ENCODE data around the gene VPS9D1.
"Not testable (repeated sequence)": the region's sequence is repeated elsewhere in the genome, so short reads cannot be mapped to it uniquely, and the experiment has no call there.

Gene VPS9D1

DNA sequence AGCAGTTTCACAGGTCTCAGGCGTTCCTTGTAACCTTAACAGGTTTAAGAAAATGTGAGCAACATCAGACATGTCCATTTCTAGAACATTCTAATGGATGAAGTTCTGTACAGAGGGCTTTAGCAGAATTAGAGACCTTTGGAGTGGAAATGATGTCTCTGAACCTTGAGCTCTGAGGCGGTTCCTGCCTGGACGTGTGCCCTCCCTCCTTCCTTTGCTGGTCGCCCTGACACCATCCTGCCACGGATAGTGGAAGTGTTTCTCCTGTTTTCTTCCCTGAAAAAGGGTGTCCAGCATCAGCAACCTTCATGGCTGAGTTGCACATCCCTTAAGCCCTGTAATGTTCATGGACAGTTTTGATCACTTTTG is 51.9 kb downstream of the VPS9D1 start:
- DNase-seq (ENCODE audit: low read depth in 2 of 2) = no peak

DNA sequence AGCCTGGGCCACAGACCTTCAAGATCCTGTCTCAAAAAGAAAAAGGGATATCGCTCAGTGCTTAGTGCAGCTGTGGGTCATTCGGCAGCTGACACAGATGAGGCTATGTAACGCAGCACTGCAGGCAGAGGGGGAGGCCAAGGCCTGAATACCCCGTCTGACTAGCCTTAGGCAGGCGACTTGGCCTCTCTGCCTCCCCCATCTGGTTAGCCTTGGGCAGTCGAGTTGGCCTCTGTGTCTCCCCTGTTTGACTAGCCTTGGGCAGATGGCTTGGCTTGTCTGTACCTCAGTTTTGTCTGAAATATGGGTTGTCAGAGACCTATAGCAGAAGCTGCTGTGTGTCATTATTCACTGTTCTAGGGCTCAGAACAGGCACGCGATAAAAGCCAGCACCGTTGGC is 53.1 kb downstream of the VPS9D1 start:
- DNase-seq (ENCODE audit: low read depth in 2 of 2) = no peak

DNA sequence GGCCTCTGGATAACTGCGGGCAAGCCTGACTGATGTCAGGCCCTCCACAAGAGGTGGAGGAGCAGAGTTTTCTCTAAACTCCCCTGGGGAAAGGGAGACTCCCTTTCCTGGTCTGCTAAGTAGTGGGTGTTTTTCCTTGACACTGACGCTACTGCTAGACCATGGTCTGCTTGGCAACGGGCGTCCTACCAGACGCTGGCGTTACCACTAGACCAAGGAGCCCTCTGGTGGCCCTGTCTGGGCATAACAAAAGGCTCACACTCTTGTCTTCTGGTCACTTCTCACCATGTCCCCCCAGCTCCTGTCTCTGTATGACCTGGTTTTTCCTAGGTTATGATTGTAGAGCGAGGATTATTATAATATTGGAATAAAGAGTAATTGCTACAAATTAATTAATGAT is 53.7 kb downstream of the VPS9D1 start:
- DNase-seq (ENCODE audit: low read depth in 2 of 2) = not testable (repeated sequence)

DNA sequence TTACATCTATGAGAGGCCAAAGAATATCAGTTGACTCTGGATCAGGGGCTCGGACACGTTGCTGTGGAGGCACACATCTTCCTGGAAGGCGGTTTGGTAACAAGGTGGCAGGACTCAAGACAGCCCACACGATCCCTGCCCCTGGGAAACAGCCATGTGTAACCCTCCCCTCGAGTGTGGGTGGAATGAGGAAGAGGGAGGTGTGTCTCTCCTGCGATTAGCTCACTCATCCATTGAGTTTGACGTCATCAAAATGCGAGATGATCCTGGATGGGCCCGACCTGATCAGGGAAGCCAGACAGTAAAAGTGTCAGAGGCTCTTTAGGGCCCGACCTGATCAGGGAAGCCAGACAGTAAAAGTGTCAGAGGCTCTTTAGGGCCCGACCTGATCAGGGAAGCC is 56.5 kb downstream of the VPS9D1 start:
- not testable (repeated sequence) for DNase-seq (ENCODE audit: low read depth in 2 of 2)

DNA sequence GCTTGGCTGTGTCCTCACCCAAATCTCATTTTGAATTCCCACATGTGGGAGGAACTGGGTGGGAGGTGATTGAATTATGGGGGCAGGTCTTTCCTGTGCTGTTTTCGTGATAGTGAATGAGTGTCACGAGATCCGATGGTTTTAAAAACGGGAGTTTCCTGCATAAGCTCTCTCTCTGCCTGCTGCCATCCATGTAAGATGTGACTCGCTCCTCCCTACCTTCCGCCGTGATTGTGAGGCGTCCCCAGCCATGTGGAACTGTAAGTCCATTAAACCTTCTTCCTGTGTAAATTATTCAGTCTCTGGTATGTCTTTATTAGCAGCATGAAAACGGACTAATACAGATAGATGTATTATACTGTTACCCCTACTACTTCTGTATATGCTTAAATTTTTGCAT is 59.5 kb downstream of the VPS9D1 start:
- DNase-seq (ENCODE audit: low read depth in 2 of 2) = no peak

DNA sequence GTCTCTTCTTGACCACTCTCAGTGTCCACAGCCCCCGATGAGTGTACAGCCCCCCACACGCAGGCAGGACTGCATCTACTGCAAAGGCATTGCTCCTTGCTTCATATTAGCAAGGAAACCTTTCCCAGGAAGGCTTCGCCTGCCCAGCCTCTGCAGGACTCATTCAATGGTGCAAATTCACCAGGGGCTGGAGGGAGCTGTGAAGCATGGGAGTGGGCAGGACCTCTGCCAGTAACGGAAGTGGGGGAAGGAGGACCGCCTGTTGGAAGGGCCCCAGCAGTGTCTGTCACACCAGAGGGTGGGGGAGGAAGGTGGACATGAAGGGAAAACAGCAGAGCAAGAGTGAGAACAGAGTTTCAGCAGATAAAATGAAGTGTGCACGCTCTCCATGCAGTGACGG is 60.6 kb downstream of the VPS9D1 start:
- no peak for DNase-seq (ENCODE audit: low read depth in 2 of 2)

DNA sequence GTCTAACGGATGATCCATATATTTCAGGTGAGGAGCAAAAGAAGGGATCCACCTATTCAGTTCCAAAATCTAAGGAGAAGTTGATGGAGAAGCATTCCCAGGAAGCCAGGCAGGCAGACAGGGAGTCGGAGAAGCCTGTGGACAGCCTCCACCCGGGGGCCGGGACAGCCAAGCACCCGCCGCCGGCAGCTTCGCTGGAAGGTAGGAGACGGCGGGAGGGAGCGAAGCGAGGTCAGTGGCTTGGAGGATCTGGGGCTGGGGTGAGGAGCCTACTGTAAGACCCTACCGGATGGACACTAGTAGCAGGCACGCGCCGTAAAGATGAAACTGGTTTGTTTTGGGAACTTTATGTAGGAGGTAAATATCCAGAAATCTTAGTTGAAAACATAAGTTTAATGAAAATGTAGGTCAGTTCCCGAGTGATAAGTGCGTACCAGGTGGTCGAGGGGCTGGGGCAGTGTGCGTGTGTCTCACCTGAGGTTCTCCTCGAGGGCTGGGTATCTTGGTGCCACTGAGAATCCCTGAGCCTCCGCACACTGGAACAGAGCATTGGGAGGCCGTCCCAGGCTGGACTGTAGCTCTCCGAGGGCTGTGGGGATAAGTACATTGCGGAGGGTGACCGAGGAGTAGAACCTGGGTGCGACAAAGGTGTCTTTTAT is 62.3 kb downstream of the VPS9D1 start:
- DNase-seq (ENCODE audit: low read depth in 2 of 2) = no peak

DNA sequence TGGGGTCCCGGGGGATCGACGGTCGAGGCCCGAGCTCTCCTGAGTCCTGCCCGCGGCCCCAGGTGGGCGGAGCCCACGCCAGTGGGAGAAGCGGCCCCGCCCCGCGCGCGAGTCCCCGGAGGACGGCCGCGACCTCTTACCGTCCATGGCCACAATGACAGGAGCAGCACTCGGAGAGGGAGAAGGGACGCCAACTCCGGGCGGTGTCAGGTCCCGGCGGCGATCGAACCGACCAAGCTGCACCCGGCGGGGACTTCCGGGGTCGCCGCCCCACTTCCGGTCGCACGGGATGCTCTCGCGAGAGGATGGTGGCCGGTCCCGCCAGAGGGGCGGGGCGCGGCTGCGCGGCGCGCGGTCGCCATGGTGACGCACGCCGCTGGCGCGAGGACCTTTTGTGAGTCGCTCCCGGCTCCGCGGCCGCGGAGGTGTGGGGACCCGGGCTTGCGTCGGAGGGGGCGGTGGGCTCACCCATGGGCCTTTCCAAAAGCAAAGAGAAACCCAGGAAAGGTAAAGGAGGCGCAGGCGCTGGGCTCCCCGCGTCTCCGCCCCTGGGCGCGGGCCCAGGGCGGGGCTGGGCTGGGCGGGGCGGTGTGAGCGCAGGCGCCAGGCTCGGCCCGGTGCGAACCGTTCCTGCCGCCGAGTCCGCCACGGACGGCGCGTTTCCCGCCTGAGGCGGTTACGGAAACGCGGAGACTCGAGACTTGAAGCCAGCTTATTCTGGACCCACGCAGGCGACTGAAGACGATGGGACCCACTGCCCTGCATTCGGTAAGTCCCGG is 63.1 kb downstream of the VPS9D1 start, which contains the start of the genes CHMP1A and SPATA33:
TSS of gene CHMP1A (minus strand) at position 267 of the 779 bp plus-strand sequence. CDS start at position 147, 120 bp downstream.
TSS of gene SPATA33 (plus strand) at position 395 of the 779 bp plus-strand sequence. CDS start at position 471, 76 bp downstream.
- DNase-seq (ENCODE audit: low read depth in 2 of 2) = peak; percentile 83 to 84

All from activated CD8-positive, alpha-beta memory T cell treated with anti-CD3 and anti-CD28 coated beads for 4 hours (primary cell).